Colonic mucosa (tissue), 4 donors: ENCODE measurements around the gene PTPRN2. TPM values are rescaled to one million over a fixed set of nuclear protein-coding genes. Genes with fewer than 3 reads are reported as not detected.

Experiments used
- DNase-seq: peaks from one replicate; pipeline ENCODE4 v3.0.0-alpha.2; 2020
- H3K27ac ChIP-seq: fragments of 200-600 bp; one replicate; pipeline ENCODE4 v1.8.0; 2021
- H3K27me3 ChIP-seq: fragments of 200-600 bp; one replicate; pipeline ENCODE4 v1.8.0; 2021
- H3K36me3 ChIP-seq: fragments of 200-600 bp; one replicate; pipeline ENCODE4 v1.8.0; 2021
- H3K4me1 ChIP-seq: fragments of 200-600 bp; one replicate; pipeline ENCODE4 v1.8.0; 2021; ENCODE audit warnings: mild to moderate bottlenecking
- H3K4me3 ChIP-seq: fragments of 200-600 bp; one replicate; pipeline ENCODE4 v1.8.0; 2021
- H3K9ac ChIP-seq, 2 donors: one replicate each; pipeline ENCODE4 v1.7.0; 2013; ENCODE audit warnings: control low read depth in 2 of 2, low read depth in 2 of 2, low read length in 2 of 2
- H3K9me3 ChIP-seq: fragments of 200-600 bp; one replicate; pipeline ENCODE4 v1.8.0; 2021
- intact Hi-C: fragments of 100-400 bp; cut with DNase I; formaldehyde crosslinking; loops from one replicate; pipeline ENCODE4 v1.14.1; 2022
- total RNA-seq, 2 donors: library from RNA; stranded (reverse); fragmentation: NEBNext Ultra II Directional in 1 of 2; extraction: Animal tissue kit (Norgen Biotek cat#: 25700) in 1 of 2; gene quantifications; one replicate each; pipeline ENCODE4 v1.2.1, GENCODE V29; 2021
- TF ChIP-seq, protein P1 (sequence below): fragments of 200-600 bp; IDR thresholded peaks from one replicate; pipeline ENCODE4 v1.8.0; 2022; ENCODE audit warnings: antibody characterized with exemption, mild to moderate bottlenecking
- donor health status: healthy.
- donor health status: DM: no; HTN: no; CAD: no.
- donor health status: DM: no; HTN: no; CAD: no.

The PTPRN2 gene
- total RNA-seq, 2 donors from 2014 or later = 14.7 to 21.6 TPM

DNA sequence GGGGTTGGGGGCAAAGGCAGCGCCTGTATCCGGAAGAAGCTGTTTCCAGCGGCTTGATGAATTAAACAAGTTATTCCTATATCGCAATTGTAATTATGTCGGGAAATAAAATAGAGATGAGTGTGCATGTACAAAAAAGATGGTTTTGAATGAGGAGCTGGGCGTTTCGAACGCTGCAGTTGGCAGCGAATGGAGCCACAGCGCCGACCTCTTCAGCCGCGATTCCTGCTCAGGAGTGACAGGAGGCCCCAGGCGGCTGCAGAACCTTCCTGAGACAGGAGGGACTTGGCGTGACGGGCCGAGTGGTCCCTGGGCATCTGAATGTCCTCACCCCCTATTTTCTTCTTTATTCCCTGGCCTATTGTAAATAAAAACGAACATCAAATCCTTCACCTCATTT, 1065.9 kb downstream of the PTPRN2 start:
- Histone ChIP-seq H3K4me1 (no peaks in the 10 kb centered on the region), H3K27ac (no peak overlapping the region), H3K9ac (no peak overlapping the region), H3K9me3 (no peaks in the 10 kb centered on the region), H3K36me3 (no peaks in the 10 kb centered on the region), H3K4me3 (no peak overlapping the region), H3K27me3 (no peaks in the 10 kb centered on the region)
- TF ChIP-seq, protein P1, sequence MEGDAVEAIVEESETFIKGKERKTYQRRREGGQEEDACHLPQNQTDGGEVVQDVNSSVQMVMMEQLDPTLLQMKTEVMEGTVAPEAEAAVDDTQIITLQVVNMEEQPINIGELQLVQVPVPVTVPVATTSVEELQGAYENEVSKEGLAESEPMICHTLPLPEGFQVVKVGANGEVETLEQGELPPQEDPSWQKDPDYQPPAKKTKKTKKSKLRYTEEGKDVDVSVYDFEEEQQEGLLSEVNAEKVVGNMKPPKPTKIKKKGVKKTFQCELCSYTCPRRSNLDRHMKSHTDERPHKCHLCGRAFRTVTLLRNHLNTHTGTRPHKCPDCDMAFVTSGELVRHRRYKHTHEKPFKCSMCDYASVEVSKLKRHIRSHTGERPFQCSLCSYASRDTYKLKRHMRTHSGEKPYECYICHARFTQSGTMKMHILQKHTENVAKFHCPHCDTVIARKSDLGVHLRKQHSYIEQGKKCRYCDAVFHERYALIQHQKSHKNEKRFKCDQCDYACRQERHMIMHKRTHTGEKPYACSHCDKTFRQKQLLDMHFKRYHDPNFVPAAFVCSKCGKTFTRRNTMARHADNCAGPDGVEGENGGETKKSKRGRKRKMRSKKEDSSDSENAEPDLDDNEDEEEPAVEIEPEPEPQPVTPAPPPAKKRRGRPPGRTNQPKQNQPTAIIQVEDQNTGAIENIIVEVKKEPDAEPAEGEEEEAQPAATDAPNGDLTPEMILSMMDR = no peak
- DNase-seq = no peak
- intact Hi-C loops = no loop called here

DNA sequence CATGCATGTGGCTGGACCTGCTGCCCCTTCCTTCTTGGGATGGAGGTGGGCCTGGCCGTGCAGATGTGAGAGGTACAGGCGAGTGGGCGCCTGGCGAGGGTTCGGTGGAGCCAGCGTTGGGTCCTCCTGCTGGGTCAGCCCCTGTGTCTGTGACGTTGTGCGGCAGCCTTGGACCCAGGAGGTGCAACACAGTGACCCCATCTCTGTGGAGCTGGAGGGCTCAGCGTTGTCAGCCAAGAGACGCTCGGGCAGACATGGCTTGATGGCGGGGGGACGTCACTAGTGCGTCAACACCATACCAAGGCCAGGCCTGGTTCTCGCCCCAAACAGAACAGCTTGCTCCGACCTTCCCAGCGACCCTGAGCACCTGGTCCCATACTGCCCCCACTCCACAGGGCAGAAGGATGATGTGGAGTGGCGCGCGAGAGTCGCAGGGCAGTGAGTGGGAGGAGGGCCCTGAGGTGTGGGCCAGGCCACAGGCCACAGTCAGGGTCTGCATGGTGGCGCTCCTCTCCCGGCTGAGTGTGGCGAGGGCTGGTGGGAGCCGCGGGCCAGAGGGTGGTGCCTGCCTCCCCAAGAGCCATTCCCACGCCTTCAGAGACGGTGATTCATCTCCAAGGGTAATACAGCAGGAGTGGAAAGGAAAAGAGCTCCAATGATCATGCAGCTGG, 1066.4 kb downstream of the PTPRN2 start:
- no peak for DNase-seq
- no peaks in the 10 kb centered on the region for H3K4me1 ChIP-seq
- no peaks in the 10 kb centered on the region for H3K36me3 ChIP-seq
- intact Hi-C loops = no loop called here
- TF ChIP-seq, protein P1 = no peak
- H3K4me3 ChIP-seq = no peak overlapping the region
- no peak overlapping the region for H3K9ac ChIP-seq
- H3K9me3 ChIP-seq = no peaks in the 10 kb centered on the region
- no peaks in the 10 kb centered on the region for H3K27me3 ChIP-seq
- H3K27ac ChIP-seq = no peak overlapping the region

DNA sequence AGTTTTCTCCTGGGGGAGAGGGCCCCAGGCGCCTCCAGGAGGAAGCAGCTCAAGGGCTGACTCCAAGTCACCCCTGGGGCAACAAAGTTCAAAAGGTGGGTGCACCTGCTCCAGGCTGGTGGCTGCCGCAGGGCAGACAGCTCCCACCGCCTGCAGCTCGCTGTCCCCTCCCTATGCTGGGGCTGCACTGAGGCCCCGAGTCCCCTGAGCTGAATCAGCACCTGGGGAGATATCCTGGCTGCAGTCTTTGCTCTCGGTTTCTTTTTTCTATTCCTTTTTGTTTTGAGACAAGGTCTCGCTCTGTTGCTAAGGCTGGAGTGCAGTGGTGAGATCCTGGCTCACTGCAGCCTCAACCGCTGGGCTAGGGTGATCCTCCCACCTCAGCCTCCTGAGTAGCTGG, 1067.4 kb downstream of the PTPRN2 start:
- Histone ChIP-seq H3K4me1 (no peaks in the 10 kb centered on the region), H3K36me3 (no peaks in the 10 kb centered on the region), H3K4me3 (no peak overlapping the region), H3K27me3 (no peaks in the 10 kb centered on the region), H3K27ac (no peak overlapping the region), H3K9ac (no peak overlapping the region), H3K9me3 (no peaks in the 10 kb centered on the region)
- no peak for DNase-seq
- TF ChIP-seq, protein P1 = no peak
- intact Hi-C loops = no loop called here

DNA sequence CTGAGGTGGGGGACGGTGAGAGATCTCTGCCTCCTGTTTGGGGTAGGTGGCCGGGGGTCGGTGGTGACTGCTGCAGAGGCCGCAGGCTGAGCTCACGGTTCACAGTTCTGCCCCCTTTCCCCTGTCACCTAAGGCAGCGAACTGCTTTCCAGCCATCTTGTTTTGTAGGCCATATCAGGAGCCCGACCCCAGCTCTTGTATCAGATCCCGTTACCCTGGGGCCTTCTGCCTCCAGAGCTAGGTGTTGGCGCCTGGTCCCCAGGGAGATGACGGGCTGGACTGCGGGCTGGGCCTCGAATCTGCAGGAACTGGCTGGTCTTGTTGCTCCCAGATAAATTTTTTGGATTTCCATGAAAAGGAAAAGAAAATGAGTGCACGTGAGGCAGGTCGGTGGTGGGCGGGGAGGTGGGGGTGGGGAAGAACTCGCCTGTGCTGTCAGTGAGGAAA, 1067.8 kb downstream of the PTPRN2 start:
- Histone ChIP-seq H3K9ac (no peak overlapping the region), H3K36me3 (no peaks in the 10 kb centered on the region), H3K27me3 (no peaks in the 10 kb centered on the region), H3K4me1 (no peaks in the 10 kb centered on the region), H3K4me3 (no peak overlapping the region), H3K27ac (no peak overlapping the region), H3K9me3 (no peaks in the 10 kb centered on the region)
- intact Hi-C loops = no loop called here
- TF ChIP-seq, protein P1 = no peak
- DNase-seq = no peak

DNA sequence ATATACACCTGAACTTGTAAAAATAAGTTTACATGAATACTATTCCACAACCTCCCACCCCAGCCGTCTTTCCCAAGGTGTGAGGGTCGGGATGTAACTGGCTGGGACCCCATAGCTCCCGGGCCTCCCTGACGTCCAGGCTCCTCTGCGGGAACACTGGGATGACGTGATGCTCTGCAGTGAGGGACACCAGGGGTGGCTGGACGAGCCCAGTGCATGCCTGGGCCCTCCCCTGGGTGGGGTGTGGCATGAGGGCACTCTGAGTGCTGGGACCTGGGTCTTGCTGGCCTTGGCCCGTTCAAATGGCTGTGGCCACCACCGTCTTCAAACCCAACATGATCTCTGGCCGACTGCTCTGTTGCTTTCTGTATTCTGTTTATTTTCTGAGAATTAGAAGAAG, 1068.4 kb downstream of the PTPRN2 start:
- Histone ChIP-seq H3K27me3 (no peaks in the 10 kb centered on the region), H3K9me3 (no peaks in the 10 kb centered on the region), H3K36me3 (no peaks in the 10 kb centered on the region), H3K9ac (no peak overlapping the region), H3K4me3 (no peak overlapping the region), H3K4me1 (no peaks in the 10 kb centered on the region), H3K27ac (no peak overlapping the region)
- intact Hi-C loops = no loop called here
- TF ChIP-seq, protein P1 = no peak
- no peak for DNase-seq
